Measurements from ENCODE around the gene GAS1. TPM values are rescaled to one million over a fixed set of nuclear protein-coding genes. Genes with fewer than 3 reads are reported as not detected.

GAS1 gene
- total RNA-seq, 1 experiment from 2014 or later, result 19.6 TPM

DNA sequence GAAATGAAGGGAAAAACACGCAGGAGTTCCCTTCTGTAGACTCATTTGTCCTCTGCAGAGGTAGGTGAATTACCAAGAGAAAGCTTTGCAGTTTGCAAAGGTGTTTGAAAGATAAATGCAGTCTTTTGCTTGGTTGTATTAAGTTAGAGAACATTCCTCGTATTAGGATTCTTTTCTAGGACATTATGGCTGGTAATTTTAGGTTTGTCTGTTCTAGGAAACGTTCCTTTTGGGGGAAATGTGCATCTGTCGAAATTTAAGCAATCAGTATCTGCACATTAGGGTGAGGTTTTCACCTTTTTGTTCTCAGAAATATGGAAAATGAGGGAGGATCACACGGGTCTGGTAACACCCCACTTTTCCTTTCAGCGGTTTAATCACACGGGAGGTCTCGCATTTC lies 45.1 kb downstream of the GAS1 start:
- no peak for DNase-seq (ENCODE audit: low read depth, low spot score)
- in situ Hi-C loops (cut with HindIII; ENCODE audit: low pct_unique_long_range_greater_than_20kb, low sequenced_read_pairs), result no loop called here

- DNase-seq (ENCODE audit: low read depth, low spot score), result no peak
- in situ Hi-C loops (cut with HindIII; ENCODE audit: low pct_unique_long_range_greater_than_20kb, low sequenced_read_pairs), result no loop called here
These were observed 45.8 kb downstream of the GAS1 start for GRCh38 chr9:86901511-86901910.

Data from SK-MEL-5 (cell line).